ENCODE data around the gene TCF7L1.

GRCh38 chr2:85334928-85335327 is 201.7 kb downstream of the TCF7L1 start:
- TF ChIP-seq POLR2A (IDR thresholded peaks at IDR 0.05; ENCODE audit: low read length): no peak
- TF ChIP-seq GATA1 (IDR thresholded peaks at IDR 0.05; ENCODE audit: low read depth, low read length): no peak

All from erythroblast (primary cell).